GM23338 (cell line): ENCODE measurements around the gene AKIRIN1.

Experiments used
- EZH2 ChIP-seq: fragments of 200-600 bp; sonication (generic); IDR thresholded peaks from one replicate; pipeline ENCODE4 v1.8.0; 2017; ENCODE audit warnings: antibody characterized with exemption, mild to moderate bottlenecking, low read depth; ENCODE audit not compliant: unreplicated experiment
- EZH2phosphoT487 ChIP-seq: fragments of 200-600 bp; sonication (generic); IDR thresholded peaks from one replicate; pipeline ENCODE4 v1.8.1; 2018; ENCODE audit warnings: antibody characterized with exemption; ENCODE audit not compliant: unreplicated experiment
- POLR2AphosphoS5 ChIP-seq: IDR thresholded peaks from 2 replicates; pipeline ENCODE4 v1.6.1; 2016; ENCODE audit warnings: antibody characterized with exemption, low read depth
- TF ChIP-seq, protein P1 (sequence below), 2 experiments: fragments of 200-600 bp in 1 of 2; sonication (generic) in 1 of 2; conservative IDR thresholded peaks; 2 replicates each; pipeline versions ENCODE4 v1.5.1 to v1.6.1; 2016 to 2017; ENCODE audit warnings: antibody characterized with exemption in 2 of 2, low read depth in 2 of 2, mild to moderate bottlenecking in 2 of 2, moderate library complexity in 1 of 2
- TF ChIP-seq, protein P2 (sequence below): IDR thresholded peaks from one replicate; pipeline ENCODE4 v1.6.1; 2018; ENCODE audit warnings: antibody characterized with exemption; ENCODE audit not compliant: unreplicated experiment

GRCh38 chr1:38942664-38943428 lies 48.2 kb upstream of the AKIRIN1 start:
- TF ChIP-seq, protein P1, sequence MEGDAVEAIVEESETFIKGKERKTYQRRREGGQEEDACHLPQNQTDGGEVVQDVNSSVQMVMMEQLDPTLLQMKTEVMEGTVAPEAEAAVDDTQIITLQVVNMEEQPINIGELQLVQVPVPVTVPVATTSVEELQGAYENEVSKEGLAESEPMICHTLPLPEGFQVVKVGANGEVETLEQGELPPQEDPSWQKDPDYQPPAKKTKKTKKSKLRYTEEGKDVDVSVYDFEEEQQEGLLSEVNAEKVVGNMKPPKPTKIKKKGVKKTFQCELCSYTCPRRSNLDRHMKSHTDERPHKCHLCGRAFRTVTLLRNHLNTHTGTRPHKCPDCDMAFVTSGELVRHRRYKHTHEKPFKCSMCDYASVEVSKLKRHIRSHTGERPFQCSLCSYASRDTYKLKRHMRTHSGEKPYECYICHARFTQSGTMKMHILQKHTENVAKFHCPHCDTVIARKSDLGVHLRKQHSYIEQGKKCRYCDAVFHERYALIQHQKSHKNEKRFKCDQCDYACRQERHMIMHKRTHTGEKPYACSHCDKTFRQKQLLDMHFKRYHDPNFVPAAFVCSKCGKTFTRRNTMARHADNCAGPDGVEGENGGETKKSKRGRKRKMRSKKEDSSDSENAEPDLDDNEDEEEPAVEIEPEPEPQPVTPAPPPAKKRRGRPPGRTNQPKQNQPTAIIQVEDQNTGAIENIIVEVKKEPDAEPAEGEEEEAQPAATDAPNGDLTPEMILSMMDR (conservative IDR thresholded peaks at IDR 0.05; ENCODE audit: low read depth in 2 of 2) = no peak
- TF ChIP-seq EZH2 (no peak), POLR2AphosphoS5 (no peak), EZH2phosphoT487 (no peak)
- TF ChIP-seq, protein P2, sequence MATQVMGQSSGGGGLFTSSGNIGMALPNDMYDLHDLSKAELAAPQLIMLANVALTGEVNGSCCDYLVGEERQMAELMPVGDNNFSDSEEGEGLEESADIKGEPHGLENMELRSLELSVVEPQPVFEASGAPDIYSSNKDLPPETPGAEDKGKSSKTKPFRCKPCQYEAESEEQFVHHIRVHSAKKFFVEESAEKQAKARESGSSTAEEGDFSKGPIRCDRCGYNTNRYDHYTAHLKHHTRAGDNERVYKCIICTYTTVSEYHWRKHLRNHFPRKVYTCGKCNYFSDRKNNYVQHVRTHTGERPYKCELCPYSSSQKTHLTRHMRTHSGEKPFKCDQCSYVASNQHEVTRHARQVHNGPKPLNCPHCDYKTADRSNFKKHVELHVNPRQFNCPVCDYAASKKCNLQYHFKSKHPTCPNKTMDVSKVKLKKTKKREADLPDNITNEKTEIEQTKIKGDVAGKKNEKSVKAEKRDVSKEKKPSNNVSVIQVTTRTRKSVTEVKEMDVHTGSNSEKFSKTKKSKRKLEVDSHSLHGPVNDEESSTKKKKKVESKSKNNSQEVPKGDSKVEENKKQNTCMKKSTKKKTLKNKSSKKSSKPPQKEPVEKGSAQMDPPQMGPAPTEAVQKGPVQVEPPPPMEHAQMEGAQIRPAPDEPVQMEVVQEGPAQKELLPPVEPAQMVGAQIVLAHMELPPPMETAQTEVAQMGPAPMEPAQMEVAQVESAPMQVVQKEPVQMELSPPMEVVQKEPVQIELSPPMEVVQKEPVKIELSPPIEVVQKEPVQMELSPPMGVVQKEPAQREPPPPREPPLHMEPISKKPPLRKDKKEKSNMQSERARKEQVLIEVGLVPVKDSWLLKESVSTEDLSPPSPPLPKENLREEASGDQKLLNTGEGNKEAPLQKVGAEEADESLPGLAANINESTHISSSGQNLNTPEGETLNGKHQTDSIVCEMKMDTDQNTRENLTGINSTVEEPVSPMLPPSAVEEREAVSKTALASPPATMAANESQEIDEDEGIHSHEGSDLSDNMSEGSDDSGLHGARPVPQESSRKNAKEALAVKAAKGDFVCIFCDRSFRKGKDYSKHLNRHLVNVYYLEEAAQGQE = no peak
